RWPE2 (cell line): ENCODE measurements around the gene STXBP4.

ENCODE experiments used
- ATAC-seq: fragments of 200-7000 bp; cut with Tn5 transposase; 3 replicates; pipeline ENCODE4 v1.9.1; 2021; ENCODE audit warnings: low read depth
- DNase-seq: peaks from one replicate; pipeline ENCODE4 v3.0.0-alpha.2; 2020; ENCODE audit warnings: low spot score
- H3K27ac ChIP-seq: fragments of 450-650 bp; 2 replicates; pipeline ENCODE4 v1.5.1; 2017; ENCODE audit warnings: mild to moderate bottlenecking; ENCODE audit not compliant: poor library complexity, severe bottlenecking
- H3K27me3 ChIP-seq: fragments of 250-450 bp; sonication (Bioruptor Pico); 2 replicates; pipeline ENCODE4 v1.5.1; 2021; ENCODE audit warnings: mild to moderate bottlenecking, moderate library complexity; ENCODE audit not compliant: insufficient read depth, poor library complexity, severe bottlenecking
- H3K36me3 ChIP-seq: fragments of 250-450 bp; sonication (Bioruptor Pico); 2 replicates; pipeline ENCODE4 v1.5.1; 2020; ENCODE audit warnings: low read depth, mild to moderate bottlenecking, moderate library complexity
- H3K4me1 ChIP-seq: fragments of 250-450 bp; sonication (Bioruptor Pico); 2 replicates; pipeline ENCODE4 v1.5.1; 2021; ENCODE audit warnings: mild to moderate bottlenecking, moderate library complexity; ENCODE audit not compliant: insufficient read depth, poor library complexity, severe bottlenecking
- H3K4me3 ChIP-seq: fragments of 250-450 bp; sonication (Bioruptor Pico); 2 replicates; pipeline ENCODE4 v1.5.1; 2021; ENCODE audit warnings: mild to moderate bottlenecking, moderate library complexity; ENCODE audit not compliant: severe bottlenecking
- H3K9me3 ChIP-seq: fragments of 250-450 bp; sonication (Bioruptor Pico); 2 replicates; pipeline ENCODE4 v1.5.1; 2021; ENCODE audit warnings: mild to moderate bottlenecking, moderate library complexity; ENCODE audit not compliant: severe bottlenecking
- CTCF ChIP-seq: fragments of 450-650 bp; IDR thresholded peaks from one replicate; pipeline ENCODE4 v1.5.1; 2017; ENCODE audit warnings: mild to moderate bottlenecking, moderate library complexity; ENCODE audit not compliant: poor library complexity, severe bottlenecking

STXBP4 gene

GRCh38 chr17:55177159-55177854, 208.7 kb downstream of the STXBP4 start:
- H3K4me3 ChIP-seq: no peak overlapping the region
- H3K9me3 ChIP-seq: no peaks in the 10 kb centered on the region
- DNase-seq: no peak
- H3K36me3 ChIP-seq: no peaks in the 10 kb centered on the region
- H3K27me3 ChIP-seq: no peaks in the 10 kb centered on the region
- no peak for ATAC-seq
- H3K4me1 ChIP-seq: peaks cover 10% of the 10 kb centered on the region
- no peak for TF ChIP-seq CTCF
- no peak overlapping the region for H3K27ac ChIP-seq

DNA sequence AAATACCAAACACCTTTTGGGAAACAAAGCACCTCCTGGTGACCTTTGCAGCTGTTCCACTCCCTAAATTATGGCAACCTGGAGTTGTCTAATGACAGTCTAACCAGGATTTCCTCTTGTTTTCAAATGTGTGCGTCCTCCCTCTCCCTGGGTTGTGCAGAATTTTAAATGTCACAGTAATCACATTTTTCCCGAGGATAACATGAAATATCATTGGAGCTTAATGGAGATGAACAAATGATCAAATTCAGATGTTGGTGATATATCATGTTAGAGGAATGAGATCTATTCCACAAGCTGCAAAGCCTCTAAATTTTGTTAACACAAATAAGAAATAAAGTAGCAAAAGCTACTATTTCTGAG, 209.3 kb downstream of the STXBP4 start:
- TF ChIP-seq CTCF: no peak
- no peaks in the 10 kb centered on the region for H3K36me3 ChIP-seq
- H3K27ac ChIP-seq: no peak overlapping the region
- ATAC-seq (no peak), DNase-seq (no peak)
- H3K27me3 ChIP-seq: no peaks in the 10 kb centered on the region
- no peaks in the 10 kb centered on the region for H3K9me3 ChIP-seq
- H3K4me1 ChIP-seq: peaks cover 5% of the 10 kb centered on the region
- no peak overlapping the region for H3K4me3 ChIP-seq

- ATAC-seq (no peak), DNase-seq (no peak)
- Histone ChIP-seq H3K27ac (no peak overlapping the region), H3K4me1 (no peaks in the 10 kb centered on the region), H3K27me3 (no peaks in the 10 kb centered on the region), H3K4me3 (no peak overlapping the region), H3K36me3 (no peaks in the 10 kb centered on the region), H3K9me3 (no peaks in the 10 kb centered on the region)
- TF ChIP-seq CTCF: no peak
These were observed 218.6 kb downstream of the STXBP4 start for GRCh38 chr17:55186937-55187770.

GRCh38 chr17:55190748-55191147, 222.2 kb downstream of the STXBP4 start:
- no peak for TF ChIP-seq CTCF
- H3K27ac ChIP-seq: no peak overlapping the region
- H3K27me3 ChIP-seq: no peaks in the 10 kb centered on the region
- ATAC-seq (no peak), DNase-seq (no peak)
- no peaks in the 10 kb centered on the region for H3K9me3 ChIP-seq
- no peak overlapping the region for H3K4me3 ChIP-seq
- no peaks in the 10 kb centered on the region for H3K4me1 ChIP-seq
- H3K36me3 ChIP-seq: no peaks in the 10 kb centered on the region
